ENCODE measurements around the gene ACER3.

GRCh38 chr11:76955459-76956114, 94.9 kb downstream of the ACER3 start:
- no peak for TF ChIP-seq CTCF (IDR thresholded peaks at IDR 0.05)
- no peak for TF ChIP-seq POLR2A (IDR thresholded peaks at IDR 0.05)

All from upper lobe of left lung (tissue), 4 donors.